ENCODE results near the gene CHFR. TPM values are rescaled to one million over a fixed set of nuclear protein-coding genes. Genes with fewer than 3 reads are reported as not detected.

Gene CHFR
- total RNA-seq, 1 experiment from 2014 or later = 32.3 TPM

DNA sequence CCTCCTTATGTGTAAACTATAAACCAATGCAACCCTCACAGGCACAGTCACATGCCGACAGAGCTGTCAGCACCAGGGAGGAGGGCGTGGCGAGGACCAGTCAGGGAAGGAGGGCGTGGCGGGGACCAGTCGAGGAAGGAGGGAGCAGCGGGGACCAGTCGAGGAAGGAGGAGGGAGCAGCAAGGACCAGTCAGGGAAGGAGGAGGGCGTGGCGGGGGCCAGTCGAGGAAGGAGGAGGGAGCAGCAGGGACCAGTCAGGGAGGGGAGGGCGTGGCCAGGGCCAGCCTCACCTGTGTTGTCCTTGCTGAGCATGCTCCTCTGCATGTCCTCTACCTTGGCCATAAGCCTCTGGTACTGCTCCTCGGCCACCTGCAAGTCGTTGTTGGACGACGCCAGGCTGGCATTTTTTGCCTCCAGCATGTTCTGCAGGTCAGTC, 83.0 kb downstream of the CHFR start:
- Histone ChIP-seq H3K36me3 (ENCODE audit: control insufficient read depth, insufficient read depth, low read length) (peaks cover 2% of the 10 kb centered on the region), H3K4me1 (no peaks in the 10 kb centered on the region), H3K27me3 (replicated peaks; ENCODE audit: control insufficient read depth, insufficient read depth, low read length) (no peaks in the 10 kb centered on the region), H3K9me3 (no peaks in the 10 kb centered on the region), H3K4me3 (ENCODE audit: low read depth, low read length) (no peak overlapping the region)
- DNase-seq = peak; percentile 45 to 79
- CTCF ChIA-PET = no interaction called here
- POLR2A ChIA-PET = no interaction called here
- Mint-ChIP-seq H3K36me3 (ENCODE audit: insufficient read depth, unreplicated experiment) (peaks cover 85% of the 10 kb centered on the region), H3K4me1 (ENCODE audit: low read depth, unreplicated experiment) (no peaks in the 10 kb centered on the region), H3K4me3 (ENCODE audit: unreplicated experiment) (no peak overlapping the region), H3K27ac (ENCODE audit: unreplicated experiment) (no peak overlapping the region), H3K27me3 (ENCODE audit: insufficient read depth, unreplicated experiment) (no peaks in the 10 kb centered on the region), H3K9me3 (ENCODE audit: unreplicated experiment) (no peaks in the 10 kb centered on the region)
- no TSS peak for BruUV-seq (replicated peaks)
- TF ChIP-seq, protein P1, sequence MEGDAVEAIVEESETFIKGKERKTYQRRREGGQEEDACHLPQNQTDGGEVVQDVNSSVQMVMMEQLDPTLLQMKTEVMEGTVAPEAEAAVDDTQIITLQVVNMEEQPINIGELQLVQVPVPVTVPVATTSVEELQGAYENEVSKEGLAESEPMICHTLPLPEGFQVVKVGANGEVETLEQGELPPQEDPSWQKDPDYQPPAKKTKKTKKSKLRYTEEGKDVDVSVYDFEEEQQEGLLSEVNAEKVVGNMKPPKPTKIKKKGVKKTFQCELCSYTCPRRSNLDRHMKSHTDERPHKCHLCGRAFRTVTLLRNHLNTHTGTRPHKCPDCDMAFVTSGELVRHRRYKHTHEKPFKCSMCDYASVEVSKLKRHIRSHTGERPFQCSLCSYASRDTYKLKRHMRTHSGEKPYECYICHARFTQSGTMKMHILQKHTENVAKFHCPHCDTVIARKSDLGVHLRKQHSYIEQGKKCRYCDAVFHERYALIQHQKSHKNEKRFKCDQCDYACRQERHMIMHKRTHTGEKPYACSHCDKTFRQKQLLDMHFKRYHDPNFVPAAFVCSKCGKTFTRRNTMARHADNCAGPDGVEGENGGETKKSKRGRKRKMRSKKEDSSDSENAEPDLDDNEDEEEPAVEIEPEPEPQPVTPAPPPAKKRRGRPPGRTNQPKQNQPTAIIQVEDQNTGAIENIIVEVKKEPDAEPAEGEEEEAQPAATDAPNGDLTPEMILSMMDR (IDR thresholded peaks at IDR 0.05; ENCODE audit: insufficient read depth in 1 of 2, low read depth in 1 of 2, low read length in 1 of 2, severe bottlenecking in 1 of 2, unreplicated experiment in 1 of 2) = no peak
- intact Hi-C loops (cut with micrococcal nuclease; ENCODE audit: unreplicated experiment) = no loop called here

DNA sequence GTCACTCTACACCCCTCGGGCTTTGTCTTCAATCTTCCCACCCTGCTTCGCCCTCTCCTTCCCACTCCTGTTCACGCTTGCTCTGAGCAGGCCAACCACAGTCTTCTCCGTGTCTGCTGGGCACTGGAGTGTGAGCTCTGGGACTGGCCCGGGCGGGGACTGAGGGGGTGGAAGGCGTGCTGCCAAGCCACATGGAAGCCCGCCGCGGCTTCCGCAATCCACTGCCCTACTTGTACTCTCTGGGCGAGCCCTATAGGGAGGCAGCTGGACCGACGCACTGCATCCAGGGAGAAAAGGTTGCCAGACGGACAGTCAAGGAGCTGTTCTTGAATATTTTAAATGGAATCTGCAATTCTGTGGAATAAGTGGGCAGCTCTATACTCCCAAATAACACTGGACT, 83.5 kb downstream of the CHFR start:
- Mint-ChIP-seq H3K36me3 (ENCODE audit: insufficient read depth, unreplicated experiment) (peaks cover 82% of the 10 kb centered on the region), H3K27me3 (ENCODE audit: insufficient read depth, unreplicated experiment) (no peaks in the 10 kb centered on the region), H3K4me1 (ENCODE audit: low read depth, unreplicated experiment) (no peaks in the 10 kb centered on the region), H3K4me3 (ENCODE audit: unreplicated experiment) (no peak overlapping the region), H3K27ac (ENCODE audit: unreplicated experiment) (no peak overlapping the region), H3K9me3 (ENCODE audit: unreplicated experiment) (no peaks in the 10 kb centered on the region)
- intact Hi-C loops (cut with micrococcal nuclease; ENCODE audit: unreplicated experiment) = no loop called here
- H3K4me1 ChIP-seq = no peaks in the 10 kb centered on the region
- H3K36me3 ChIP-seq (ENCODE audit: control insufficient read depth, insufficient read depth, low read length) = peaks cover 2% of the 10 kb centered on the region
- no peak overlapping the region for H3K4me3 ChIP-seq (ENCODE audit: low read depth, low read length)
- no peaks in the 10 kb centered on the region for H3K9me3 ChIP-seq
- no peak for DNase-seq
- CTCF ChIA-PET = no interaction called here
- no TSS peak for BruUV-seq (replicated peaks)
- no peaks in the 10 kb centered on the region for H3K27me3 ChIP-seq (replicated peaks; ENCODE audit: control insufficient read depth, insufficient read depth, low read length)
- TF ChIP-seq, protein P1 (IDR thresholded peaks at IDR 0.05; ENCODE audit: insufficient read depth in 1 of 2, low read depth in 1 of 2, low read length in 1 of 2, severe bottlenecking in 1 of 2, unreplicated experiment in 1 of 2) = no peak
- POLR2A ChIA-PET = no interaction called here

GRCh38 chr12:132803125-132803524, 84.3 kb downstream of the CHFR start:
- POLR2A ChIA-PET = no interaction called here
- Mint-ChIP-seq H3K9me3 (ENCODE audit: unreplicated experiment) (no peaks in the 10 kb centered on the region), H3K36me3 (ENCODE audit: insufficient read depth, unreplicated experiment) (peaks cover 82% of the 10 kb centered on the region), H3K4me3 (ENCODE audit: unreplicated experiment) (no peak overlapping the region), H3K27me3 (ENCODE audit: insufficient read depth, unreplicated experiment) (no peaks in the 10 kb centered on the region), H3K27ac (ENCODE audit: unreplicated experiment) (no peak overlapping the region), H3K4me1 (ENCODE audit: low read depth, unreplicated experiment) (no peaks in the 10 kb centered on the region)
- Histone ChIP-seq H3K9me3 (no peaks in the 10 kb centered on the region), H3K4me1 (no peaks in the 10 kb centered on the region), H3K27me3 (replicated peaks; ENCODE audit: control insufficient read depth, insufficient read depth, low read length) (no peaks in the 10 kb centered on the region), H3K36me3 (ENCODE audit: control insufficient read depth, insufficient read depth, low read length) (peaks cover 2% of the 10 kb centered on the region), H3K4me3 (ENCODE audit: low read depth, low read length) (no peak overlapping the region)
- TF ChIP-seq, protein P1 (IDR thresholded peaks at IDR 0.05; ENCODE audit: insufficient read depth in 1 of 2, low read depth in 1 of 2, low read length in 1 of 2, severe bottlenecking in 1 of 2, unreplicated experiment in 1 of 2) = no peak
- CTCF ChIA-PET = no interaction called here
- intact Hi-C loops (cut with micrococcal nuclease; ENCODE audit: unreplicated experiment) = no loop called here
- DNase-seq = no peak
- no TSS peak for BruUV-seq (replicated peaks)

All from Caco-2 (cell line).